H9 (cell line): ENCODE results near the gene CTIF. TPM values are rescaled to one million over a fixed set of nuclear protein-coding genes. Genes with fewer than 3 reads are reported as not detected.

Experiments
- DNase-seq: peaks from one replicate; pipeline ENCODE4 v3.0.0-alpha.2; 2017
- H2AFZ ChIP-seq: one replicate; pipeline ENCODE4 v1.6.1; 2013; ENCODE audit warnings: mild to moderate bottlenecking, low read length, control low read depth, moderate library complexity
- H2AK5ac ChIP-seq: 2 replicates; pipeline ENCODE4 v1.6.1; 2013; ENCODE audit warnings: low read length, control low read depth, mixed read lengths; ENCODE audit not compliant: insufficient read length
- H2BK120ac ChIP-seq: one replicate; pipeline ENCODE4 v1.6.1; 2013; ENCODE audit warnings: low read depth, mild to moderate bottlenecking, low read length, control low read depth, inconsistent platforms; ENCODE audit not compliant: poor library complexity, severe bottlenecking
- H2BK12ac ChIP-seq: 2 replicates; pipeline ENCODE4 v1.6.1; 2013; ENCODE audit warnings: low read length, control low read depth, mixed read lengths, low read depth; ENCODE audit not compliant: insufficient read length
- H2BK15ac ChIP-seq: 2 replicates; pipeline ENCODE4 v1.6.1; 2013; ENCODE audit warnings: low read depth, low read length, control low read depth
- H2BK20ac ChIP-seq: one replicate; pipeline ENCODE4 v1.6.1; 2013; ENCODE audit warnings: low read depth, mild to moderate bottlenecking, low read length, control low read depth, inconsistent platforms; ENCODE audit not compliant: poor library complexity, severe bottlenecking
- H2BK5ac ChIP-seq: 2 replicates; pipeline ENCODE4 v1.6.1; 2013; ENCODE audit warnings: low read length, control low read depth, mixed read lengths; ENCODE audit not compliant: insufficient read length
- H3K14ac ChIP-seq: 2 replicates; pipeline ENCODE4 v1.6.1; 2013; ENCODE audit warnings: low read length, control low read depth; ENCODE audit not compliant: insufficient read depth
- H3K18ac ChIP-seq: 2 replicates; pipeline ENCODE4 v1.6.1; 2013; ENCODE audit warnings: low read depth, mild to moderate bottlenecking, mixed read lengths, low read length, control low read depth; ENCODE audit not compliant: insufficient read length
- H3K23ac ChIP-seq: 2 replicates; pipeline ENCODE4 v1.6.1; 2013; ENCODE audit warnings: low read length, control low read depth, mixed read lengths, low read depth; ENCODE audit not compliant: insufficient read length
- H3K23me2 ChIP-seq: 2 replicates; pipeline ENCODE4 v1.6.1; 2013; ENCODE audit warnings: low read depth, mild to moderate bottlenecking, mixed read lengths, low read length, control low read depth; ENCODE audit not compliant: insufficient read length, poor library complexity, severe bottlenecking
- H3K27ac ChIP-seq: 2 replicates; pipeline ENCODE4 v1.5.1; 2013; ENCODE audit warnings: low read length, control low read depth, mixed read lengths, low read depth; ENCODE audit not compliant: insufficient read length
- H3K27me3 ChIP-seq: 2 replicates; pipeline ENCODE4 v1.6.1; 2013; ENCODE audit warnings: low read length, control low read depth, inconsistent platforms; ENCODE audit not compliant: insufficient read depth
- H3K4ac ChIP-seq: 2 replicates; pipeline ENCODE4 v1.6.1; 2013; ENCODE audit warnings: low read depth, mild to moderate bottlenecking, control low read depth, inconsistent platforms, low read length, moderate library complexity
- H3K4me1 ChIP-seq: 2 replicates; pipeline ENCODE4 v1.6.1; 2013; ENCODE audit warnings: low read length, control low read depth, inconsistent platforms; ENCODE audit not compliant: insufficient read depth
- H3K4me2 ChIP-seq: 2 replicates; pipeline ENCODE4 v1.6.1; 2013; ENCODE audit warnings: low read length, control low read depth, mixed read lengths; ENCODE audit not compliant: insufficient read length, insufficient read depth
- H3K56ac ChIP-seq: 2 replicates; pipeline ENCODE4 v1.6.1; 2013; ENCODE audit warnings: low read depth, mild to moderate bottlenecking, mixed read lengths, low read length, control low read depth; ENCODE audit not compliant: insufficient read length
- H3K79me1 ChIP-seq: 2 replicates; pipeline ENCODE4 v1.6.1; 2013; ENCODE audit warnings: low read depth, mild to moderate bottlenecking, moderate library complexity, low read length, control low read depth, inconsistent platforms; ENCODE audit not compliant: insufficient read depth, poor library complexity, severe bottlenecking
- H3K79me2 ChIP-seq: 2 replicates; pipeline ENCODE4 v1.6.1; 2013; ENCODE audit warnings: low read length, control low read depth, inconsistent platforms; ENCODE audit not compliant: insufficient read depth
- H3K9ac ChIP-seq: 2 replicates; pipeline ENCODE4 v1.6.1; 2013; ENCODE audit warnings: low read length, control low read depth, mixed read lengths; ENCODE audit not compliant: insufficient read length; ENCODE audit errors: extremely low read depth
- H3K9me3 ChIP-seq: one replicate; pipeline ENCODE4 v1.6.1; 2013; ENCODE audit warnings: low read depth, low read length, inconsistent platforms; ENCODE audit not compliant: control insufficient read depth
- H3T11ph ChIP-seq: one replicate; pipeline ENCODE4 v1.6.1; 2013; ENCODE audit warnings: mild to moderate bottlenecking, low read length, control low read depth, inconsistent platforms
- H4K20me1 ChIP-seq: one replicate; pipeline ENCODE4 v1.6.1; 2013; ENCODE audit not compliant: control insufficient read depth, insufficient read length, insufficient read depth
- H4K5ac ChIP-seq: 2 replicates; pipeline ENCODE4 v1.6.1; 2013; ENCODE audit warnings: low read depth, mild to moderate bottlenecking, mixed read lengths, low read length, control low read depth; ENCODE audit not compliant: insufficient read length
- H4K8ac ChIP-seq: replicated peaks from 2 replicates; pipeline ENCODE4 v1.6.1; 2013; ENCODE audit warnings: low read length, control low read depth, mixed read lengths, low read depth; ENCODE audit not compliant: insufficient read length
- H4K91ac ChIP-seq: 2 replicates; pipeline ENCODE4 v1.6.1; 2013; ENCODE audit warnings: low read depth, mild to moderate bottlenecking, moderate library complexity, mixed read lengths, low read length, control low read depth; ENCODE audit not compliant: insufficient read length
- H3K27ac Mint-ChIP-seq, 3 experiments: 2 replicates in 2 of 3; 3 replicates in 1 of 3; pipeline ENCODE4 v1.8.0; 2020 to 2021; ENCODE audit warnings: mixed read lengths in 3 of 3, mild to moderate bottlenecking in 1 of 3, moderate library complexity in 1 of 3
- H3K27me3 Mint-ChIP-seq: 2 replicates; pipeline ENCODE4 v1.8.0; 2021; ENCODE audit warnings: low read depth, mild to moderate bottlenecking, moderate library complexity, mixed read lengths
- H3K36me3 Mint-ChIP-seq, 3 experiments: 2 replicates in 2 of 3; 3 replicates in 1 of 3; pipeline ENCODE4 v1.8.0; 2020 to 2021; ENCODE audit warnings: low read depth in 3 of 3, mixed read lengths in 3 of 3; ENCODE audit not compliant: insufficient read depth in 1 of 3
- H3K4me1 Mint-ChIP-seq, 2 experiments: 2 replicates each; pipeline ENCODE4 v1.8.0; 2020; ENCODE audit warnings: mixed read lengths in 2 of 2
- H3K4me3 Mint-ChIP-seq, 2 experiments: 2 replicates in 1 of 2; 3 replicates in 1 of 2; pipeline ENCODE4 v1.8.0; 2020 to 2021; ENCODE audit warnings: mild to moderate bottlenecking in 2 of 2, mixed read lengths in 2 of 2, moderate library complexity in 1 of 2
- H3K9me3 Mint-ChIP-seq, 2 experiments: 2 replicates in 1 of 2; 3 replicates in 1 of 2; pipeline ENCODE4 v1.8.0; 2020; ENCODE audit warnings: mild to moderate bottlenecking in 2 of 2, mixed read lengths in 2 of 2, moderate library complexity in 1 of 2
- WGBS: extraction: QIAGEN DNeasy Blood & Tissue Kit; methylation state at CpG from one replicate; pipeline ENCODE4 v1.1.7; 2013; ENCODE audit warnings: missing lambda C conversion rate, low lambda C conversion rate, mixed read lengths; ENCODE audit not compliant: insufficient read length; ENCODE audit errors: extremely low coverage; 5-methylcytosine and 5-hydroxymethylcytosine counted together
- total RNA-seq: library from RNA; stranded (reverse); gene quantifications from 2 replicates; pipeline ENCODE4 v1.2.1, GENCODE V29; 2021
- TF ChIP-seq, protein P1 (sequence below): fragments of 200-600 bp; sonication (generic); conservative IDR thresholded peaks from 3 replicates; pipeline ENCODE4 v1.8.0; 2021; ENCODE audit warnings: antibody characterized with exemption, mild to moderate bottlenecking

The CTIF gene
- total RNA-seq, 1 experiment from 2014 or later, result 15.8 TPM

DNA sequence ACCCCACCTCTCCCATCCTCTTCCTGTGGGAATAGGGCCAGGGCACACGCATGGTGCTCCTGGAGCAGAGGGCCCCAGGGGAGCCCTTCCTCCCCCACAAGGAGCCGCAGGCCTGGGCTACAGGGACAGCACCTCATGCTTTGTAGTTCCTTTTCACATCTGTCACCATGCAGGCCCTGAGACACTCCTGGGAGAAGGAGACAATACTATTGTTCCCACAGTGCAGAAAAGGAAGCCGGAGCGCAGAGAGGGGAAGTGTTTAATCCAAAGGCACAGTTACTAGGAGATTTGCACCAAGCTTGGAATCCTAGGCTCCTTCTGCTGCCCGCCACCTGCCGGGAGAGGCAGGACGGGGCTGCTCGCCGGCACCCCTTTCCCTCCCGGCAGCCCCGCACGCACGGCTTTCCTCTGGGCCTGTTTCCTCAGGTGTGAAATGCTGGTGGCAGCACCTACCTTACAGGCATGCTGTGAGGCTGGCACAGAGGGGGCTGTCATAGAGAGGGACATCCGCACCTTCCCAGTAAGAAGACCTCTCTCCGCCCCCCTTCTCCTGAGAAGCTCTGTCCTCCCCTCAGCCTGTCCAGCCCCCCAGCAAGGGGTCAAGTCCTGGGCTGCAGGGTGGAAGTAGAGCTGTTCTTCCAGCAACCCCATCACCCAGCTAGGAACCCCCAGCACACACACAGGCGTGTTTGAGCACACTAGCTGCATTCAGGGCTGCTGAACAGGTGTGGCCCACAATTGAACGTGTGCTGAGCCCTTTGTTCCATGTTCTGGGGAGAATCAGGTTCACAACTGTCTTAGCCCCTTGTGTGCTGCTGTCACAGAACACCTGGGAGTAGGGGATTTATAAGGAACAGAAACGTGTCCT, 349.3 kb downstream of the CTIF start:
- H4K91ac ChIP-seq, result no peak overlapping the region
- peaks cover 0 to 3% of the 10 kb centered on the region in 2 experiments; a peak in 1 of 5 replicates for H3K9me3 Mint-ChIP-seq
- no peaks in the 10 kb centered on the region for H3K79me2 ChIP-seq
- H3K4me2 ChIP-seq, result no peak overlapping the region
- H2BK5ac ChIP-seq, result no peak overlapping the region
- H2AK5ac ChIP-seq, result no peak overlapping the region
- no peak overlapping the region for H2BK15ac ChIP-seq
- H4K20me1 ChIP-seq, result no peaks in the 10 kb centered on the region
- no peaks in the 10 kb centered on the region for H3K23me2 ChIP-seq
- no peak overlapping the region for H3K23ac ChIP-seq
- H2BK120ac ChIP-seq, result no peak overlapping the region
- H4K5ac ChIP-seq, result no peak overlapping the region
- H3K27ac Mint-ChIP-seq, result no peak overlapping the region
- H2BK12ac ChIP-seq, result no peak overlapping the region
- H3K18ac ChIP-seq, result no peak overlapping the region
- no peak overlapping the region for H3K56ac ChIP-seq
- peaks cover 3% of the 10 kb centered on the region; the same call in 1 of the 2 replicates for H3K4me1 ChIP-seq
- no peak overlapping the region for H3T11ph ChIP-seq
- no CpG with 5 or more reads among the region's 18 CpGs for WGBS
- no peaks in the 10 kb centered on the region for H3K36me3 Mint-ChIP-seq
- no peak overlapping the region for H2BK20ac ChIP-seq
- TF ChIP-seq, protein P1, sequence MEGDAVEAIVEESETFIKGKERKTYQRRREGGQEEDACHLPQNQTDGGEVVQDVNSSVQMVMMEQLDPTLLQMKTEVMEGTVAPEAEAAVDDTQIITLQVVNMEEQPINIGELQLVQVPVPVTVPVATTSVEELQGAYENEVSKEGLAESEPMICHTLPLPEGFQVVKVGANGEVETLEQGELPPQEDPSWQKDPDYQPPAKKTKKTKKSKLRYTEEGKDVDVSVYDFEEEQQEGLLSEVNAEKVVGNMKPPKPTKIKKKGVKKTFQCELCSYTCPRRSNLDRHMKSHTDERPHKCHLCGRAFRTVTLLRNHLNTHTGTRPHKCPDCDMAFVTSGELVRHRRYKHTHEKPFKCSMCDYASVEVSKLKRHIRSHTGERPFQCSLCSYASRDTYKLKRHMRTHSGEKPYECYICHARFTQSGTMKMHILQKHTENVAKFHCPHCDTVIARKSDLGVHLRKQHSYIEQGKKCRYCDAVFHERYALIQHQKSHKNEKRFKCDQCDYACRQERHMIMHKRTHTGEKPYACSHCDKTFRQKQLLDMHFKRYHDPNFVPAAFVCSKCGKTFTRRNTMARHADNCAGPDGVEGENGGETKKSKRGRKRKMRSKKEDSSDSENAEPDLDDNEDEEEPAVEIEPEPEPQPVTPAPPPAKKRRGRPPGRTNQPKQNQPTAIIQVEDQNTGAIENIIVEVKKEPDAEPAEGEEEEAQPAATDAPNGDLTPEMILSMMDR, result no peak
- peaks cover 25 to 35% of the 10 kb centered on the region in 2 experiments for H3K4me1 Mint-ChIP-seq
- no peak overlapping the region for H3K27ac ChIP-seq
- H3K4me3 Mint-ChIP-seq, result no peak overlapping the region
- no peak overlapping the region; the same call in 1 of the 2 replicates for H3K14ac ChIP-seq
- no peak overlapping the region for H3K9ac ChIP-seq
- no peaks in the 10 kb centered on the region for H3K9me3 ChIP-seq
- peak; percentile 31 for DNase-seq
- H2AFZ ChIP-seq, result no peak overlapping the region
- H3K4ac ChIP-seq, result no peak overlapping the region
- H3K79me1 ChIP-seq, result no peaks in the 10 kb centered on the region
- H4K8ac ChIP-seq, result no peak overlapping the region
- H3K27me3 Mint-ChIP-seq, result peaks cover 11% of the 10 kb centered on the region
- no peaks in the 10 kb centered on the region for H3K27me3 ChIP-seq
